Measurements from ENCODE around the gene RHOT1. TPM values are rescaled to one million over a fixed set of nuclear protein-coding genes. Genes with fewer than 3 reads are reported as not detected.
A peak's percentile ranks its signal among the peaks of the same experiment; 100 is the strongest.

Gene RHOT1
- total RNA-seq, 1 experiment from 2014 or later = 22.3 TPM

GRCh38 chr17:32264140-32264799, 122.0 kb downstream of the RHOT1 start:
- POLR2A ChIA-PET (ENCODE audit: unreplicated experiment) = no interaction called here

GRCh38 chr17:32264823-32265191, 122.5 kb downstream of the RHOT1 start:
- no peak overlapping the region for H3K4me3 ChIP-seq (ENCODE audit: low read length)
- no peaks in the 10 kb centered on the region for H3K79me2 ChIP-seq (ENCODE audit: low read length)
- H3K9me3 ChIP-seq (ENCODE audit: low read length) = no peaks in the 10 kb centered on the region
- H4K20me1 ChIP-seq (ENCODE audit: low read length) = no peaks in the 10 kb centered on the region
- POLR2A ChIA-PET (ENCODE audit: unreplicated experiment) = no interaction called here
- DNase-seq = no peak
- ATAC-seq = no peak
- no peak for TF ChIP-seq EZH2phosphoT487 (IDR thresholded peaks at IDR 0.05; ENCODE audit: borderline replicate concordance, low read length)
- no peak for TF ChIP-seq EZH2 (IDR thresholded peaks at IDR 0.05; ENCODE audit: low read length, unreplicated experiment)
- TF ChIP-seq, protein P1, sequence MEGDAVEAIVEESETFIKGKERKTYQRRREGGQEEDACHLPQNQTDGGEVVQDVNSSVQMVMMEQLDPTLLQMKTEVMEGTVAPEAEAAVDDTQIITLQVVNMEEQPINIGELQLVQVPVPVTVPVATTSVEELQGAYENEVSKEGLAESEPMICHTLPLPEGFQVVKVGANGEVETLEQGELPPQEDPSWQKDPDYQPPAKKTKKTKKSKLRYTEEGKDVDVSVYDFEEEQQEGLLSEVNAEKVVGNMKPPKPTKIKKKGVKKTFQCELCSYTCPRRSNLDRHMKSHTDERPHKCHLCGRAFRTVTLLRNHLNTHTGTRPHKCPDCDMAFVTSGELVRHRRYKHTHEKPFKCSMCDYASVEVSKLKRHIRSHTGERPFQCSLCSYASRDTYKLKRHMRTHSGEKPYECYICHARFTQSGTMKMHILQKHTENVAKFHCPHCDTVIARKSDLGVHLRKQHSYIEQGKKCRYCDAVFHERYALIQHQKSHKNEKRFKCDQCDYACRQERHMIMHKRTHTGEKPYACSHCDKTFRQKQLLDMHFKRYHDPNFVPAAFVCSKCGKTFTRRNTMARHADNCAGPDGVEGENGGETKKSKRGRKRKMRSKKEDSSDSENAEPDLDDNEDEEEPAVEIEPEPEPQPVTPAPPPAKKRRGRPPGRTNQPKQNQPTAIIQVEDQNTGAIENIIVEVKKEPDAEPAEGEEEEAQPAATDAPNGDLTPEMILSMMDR (conservative IDR thresholded peaks at IDR 0.05; ENCODE audit: low read depth, low read length) = no peak
- no peak overlapping the region for H3K27ac ChIP-seq (ENCODE audit: low read length)
- intact Hi-C loops (cut with micrococcal nuclease) = no loop called here
- no peaks in the 10 kb centered on the region for H3F3A ChIP-seq (ENCODE audit: low read length, unreplicated experiment)
- peaks cover 47% of the 10 kb centered on the region for H3K27me3 ChIP-seq (ENCODE audit: low read length)
- CTCF ChIA-PET = no interaction called here
- H3K9me2 ChIP-seq (replicated peaks; ENCODE audit: low read length) = no peaks in the 10 kb centered on the region
- no peak overlapping the region for H3K4me2 ChIP-seq (ENCODE audit: low read length)
- no peaks in the 10 kb centered on the region for H3K36me3 ChIP-seq (ENCODE audit: low read depth, low read length)
- no peak overlapping the region for H3K9ac ChIP-seq (ENCODE audit: low read length)
- no peak overlapping the region for H2AFZ ChIP-seq (ENCODE audit: low read length)
- no TSS peak for BruUV-seq (replicated peaks)
- H3K4me1 ChIP-seq (ENCODE audit: insufficient read depth, low read length) = no peaks in the 10 kb centered on the region

More at GRCh38 chr17:32264140-32264799, 122.0 kb downstream of the RHOT1 start:
- no peak overlapping the region for H3K4me3 ChIP-seq (ENCODE audit: low read length)
- H3K9me2 ChIP-seq (replicated peaks; ENCODE audit: low read length) = no peaks in the 10 kb centered on the region
- no peak overlapping the region for H3K9ac ChIP-seq (ENCODE audit: low read length)
- H3K79me2 ChIP-seq (ENCODE audit: low read length) = no peaks in the 10 kb centered on the region
- BruUV-seq (replicated peaks) = no TSS peak
- no peaks in the 10 kb centered on the region for H3K36me3 ChIP-seq (ENCODE audit: low read depth, low read length)
- H3K4me1 ChIP-seq (ENCODE audit: insufficient read depth, low read length) = no peaks in the 10 kb centered on the region
- TF ChIP-seq EZH2 (IDR thresholded peaks at IDR 0.05; ENCODE audit: low read length, unreplicated experiment) = no peak
- TF ChIP-seq, protein P1 (conservative IDR thresholded peaks at IDR 0.05; ENCODE audit: low read depth, low read length) = no peak
- TF ChIP-seq EZH2phosphoT487 (IDR thresholded peaks at IDR 0.05; ENCODE audit: borderline replicate concordance, low read length) = no peak
- H2AFZ ChIP-seq (ENCODE audit: low read length) = no peak overlapping the region
- intact Hi-C loops (cut with micrococcal nuclease) = no loop called here
- ATAC-seq (no peak), DNase-seq (no peak)
- no peak overlapping the region for H3K27ac ChIP-seq (ENCODE audit: low read length)
- H3K27me3 ChIP-seq (ENCODE audit: low read length) = peaks cover 47% of the 10 kb centered on the region
- H3K9me3 ChIP-seq (ENCODE audit: low read length) = no peaks in the 10 kb centered on the region
- H3F3A ChIP-seq (ENCODE audit: low read length, unreplicated experiment) = no peaks in the 10 kb centered on the region
- CTCF ChIA-PET = no interaction called here
- no peak overlapping the region for H3K4me2 ChIP-seq (ENCODE audit: low read length)
- H4K20me1 ChIP-seq (ENCODE audit: low read length) = no peaks in the 10 kb centered on the region

- CTCF ChIA-PET = no interaction called here
- H3K36me3 ChIP-seq (ENCODE audit: low read depth, low read length) = no peaks in the 10 kb centered on the region
- no peak within 1 kb of the TSS for H3K9ac ChIP-seq (ENCODE audit: low read length)
- ATAC-seq (no peak; the same call in 1 of the 2 replicates), DNase-seq (no peak)
- H3K4me2 ChIP-seq (ENCODE audit: low read length) = peak within 1 kb of the TSS; percentile 78
- intact Hi-C loops (cut with micrococcal nuclease) = no loop called here
- peak within 1 kb of the TSS; percentile 26; the same call in 1 of the 2 replicates for H2AFZ ChIP-seq (ENCODE audit: low read length)
- no peaks in the 10 kb centered on the region for H3K9me3 ChIP-seq (ENCODE audit: low read length)
- no peaks in the 10 kb centered on the region for H3K79me2 ChIP-seq (ENCODE audit: low read length)
- H3F3A ChIP-seq (ENCODE audit: low read length, unreplicated experiment) = no peaks in the 10 kb centered on the region
- H4K20me1 ChIP-seq (ENCODE audit: low read length) = no peaks in the 10 kb centered on the region
- TF ChIP-seq EZH2phosphoT487 (IDR thresholded peaks at IDR 0.05; ENCODE audit: borderline replicate concordance, low read length) = no peak
- TF ChIP-seq, protein P1 (conservative IDR thresholded peaks at IDR 0.05; ENCODE audit: low read depth, low read length) = no peak
- TF ChIP-seq EZH2 (IDR thresholded peaks at IDR 0.05; ENCODE audit: low read length, unreplicated experiment) = peak; percentile 48
- no peaks in the 10 kb centered on the region for H3K9me2 ChIP-seq (replicated peaks; ENCODE audit: low read length)
- peak within 1 kb of the TSS; percentile 56 for H3K4me3 ChIP-seq (ENCODE audit: low read length)
- no TSS peak for BruUV-seq (replicated peaks)
- no peak within 1 kb of the TSS for H3K27ac ChIP-seq (ENCODE audit: low read length)
- POLR2A ChIA-PET (ENCODE audit: unreplicated experiment) = no interaction called here
- H3K27me3 ChIP-seq (ENCODE audit: low read length) = peaks cover 47% of the 10 kb centered on the region
- H3K4me1 ChIP-seq (ENCODE audit: insufficient read depth, low read length) = no peaks in the 10 kb centered on the region
Measured at GRCh38 chr17:32265192-32265923, 123.1 kb downstream of the RHOT1 start, which contains the start of gene RHBDL3. Gene RHBDL3 (plus strand): TSS chr17:32265832. CDS start chr17:32266190, 358 bp downstream.
